ENCODE measurements around the gene SLC9B1. TPM values are rescaled to one million over a fixed set of nuclear protein-coding genes. Genes with fewer than 3 reads are reported as not detected.

The SLC9B1 gene
- total and polyA plus RNA-seq, 8 donors = 0.15 to 21.4 (median 3.7) TPM; not detected in 5

- Histone ChIP-seq H3K4me3 (no peak overlapping the region), H3K27me3 (no peaks in the 10 kb centered on the region), H3K9me3 (no peaks in the 10 kb centered on the region), H3K4me1 (no peaks in the 10 kb centered on the region), H3K36me3 (peaks cover 9 to 53% (median 39%) of the 10 kb centered on the region in 4 donors), H3K27ac (no peak overlapping the region)
- peak; percentile 30 to 68 for DNase-seq
- TF ChIP-seq CTCF (IDR thresholded peaks at IDR 0.05) (peak in 5 of 7 experiments; percentile 20 to 73 (median 60)), POLR2AphosphoS5 (IDR thresholded peaks at IDR 0.05) (no peak)
- intact Hi-C loops (cut with DNase I; ENCODE audit: low total_unique reads) = no loop called here
- 35 to 47% (median 40%) methylated on average over 5 of the region's 5 CpGs for WGBS, 5 donors
Observed at GRCh38 chr4:103046416-103047290, 27.1 kb upstream of the SLC9B1 start.

GRCh38 chr4:103044183-103044582 is 24.7 kb upstream of the SLC9B1 start:
- 82 to 91% (median 85%) methylated on average over 2 of the region's 2 CpGs for WGBS, 5 donors
- no peaks in the 10 kb centered on the region for H3K9me3 ChIP-seq
- H3K36me3 ChIP-seq = peaks cover 5 to 43% (median 28%) of the 10 kb centered on the region in 4 donors
- no peaks in the 10 kb centered on the region for H3K27me3 ChIP-seq
- intact Hi-C loops (cut with DNase I; ENCODE audit: low total_unique reads) = no loop called here
- no peak for TF ChIP-seq CTCF (IDR thresholded peaks at IDR 0.05)
- TF ChIP-seq POLR2AphosphoS5 (IDR thresholded peaks at IDR 0.05) = no peak
- H3K4me1 ChIP-seq = no peaks in the 10 kb centered on the region
- H3K27ac ChIP-seq = no peak overlapping the region
- H3K4me3 ChIP-seq = no peak overlapping the region
- no peak for DNase-seq

- no peaks in the 10 kb centered on the region for H3K27me3 ChIP-seq
- intact Hi-C loops (cut with DNase I; ENCODE audit: low total_unique reads) = no loop called here
- H3K36me3 ChIP-seq = peaks cover 0 to 11% (median 6%) of the 10 kb centered on the region in 4 donors
- H3K27ac ChIP-seq = no peak overlapping the region
- no peaks in the 10 kb centered on the region for H3K4me1 ChIP-seq
- H3K4me3 ChIP-seq = no peak overlapping the region
- TF ChIP-seq CTCF (IDR thresholded peaks at IDR 0.05) (no peak), POLR2AphosphoS5 (IDR thresholded peaks at IDR 0.05) (no peak), POLR2A (IDR thresholded peaks at IDR 0.05) (no peak), EP300 (IDR thresholded peaks at IDR 0.05) (no peak)
- no peaks in the 10 kb centered on the region for H3K9me3 ChIP-seq
- WGBS, 5 donors = 85 to 99% (median 96%) methylated on average over 2 of the region's 2 CpGs
- DNase-seq = no peak
Observed at GRCh38 chr4:103036169-103036568, 16.7 kb upstream of the SLC9B1 start.

GRCh38 chr4:103032574-103032973 is 13.1 kb upstream of the SLC9B1 start:
- Histone ChIP-seq H3K4me3 (no peak overlapping the region), H3K27ac (no peak overlapping the region), H3K4me1 (no peaks in the 10 kb centered on the region), H3K36me3 (peaks cover 0 to 22% (median 6%) of the 10 kb centered on the region in 4 donors), H3K9me3 (no peaks in the 10 kb centered on the region), H3K27me3 (no peaks in the 10 kb centered on the region)
- intact Hi-C loops (cut with DNase I; ENCODE audit: low total_unique reads) = no loop called here
- TF ChIP-seq CTCF (IDR thresholded peaks at IDR 0.05) = peak in 4 of 7 experiments; percentile 25 to 37 (median 28)
- no peak for TF ChIP-seq EP300 (IDR thresholded peaks at IDR 0.05)
- TF ChIP-seq POLR2AphosphoS5 (IDR thresholded peaks at IDR 0.05) = peak in 1 of 3 donors; percentile 12
- TF ChIP-seq POLR2A (IDR thresholded peaks at IDR 0.05) = no peak
- DNase-seq = peak in 1 of 2 donors; percentile 62
- 39 to 55% (median 51%) methylated on average over 2 of the region's 2 CpGs for WGBS, 5 donors

Data from stomach (tissue), 9 donors.